CD8-positive, alpha-beta memory T cell (primary cell): ENCODE data around the gene XKR3. TPM values are rescaled to one million over a fixed set of nuclear protein-coding genes. Genes with fewer than 3 reads are reported as not detected.
A peak's percentile ranks its signal among the peaks of the same experiment; 100 is the strongest.
"Not testable (repeated sequence)": the region's sequence is repeated elsewhere in the genome, so short reads cannot be mapped to it uniquely, and the experiment has no call there.

ENCODE experiments used
- CTCF ChIA-PET: fragments of 350-600 bp; sonication (Branson Sonifier 250); formaldehyde crosslinking; loops from one replicate; lab custom pipeline; 2021; ENCODE audit warnings: antibody characterized with exemption; lab: Charles Lee
- POLR2A ChIA-PET: fragments of 350-600 bp; sonication (Branson Sonifier 250); formaldehyde crosslinking; loops from one replicate; lab custom pipeline; 2021; ENCODE audit warnings: antibody characterized with exemption; lab: Charles Lee
- DNase-seq, 5 donors: peaks; one replicate each; pipeline versions ENCODE4 v3.0.0 to v3.0.0-alpha.2; 2020 to 2022; ENCODE audit warnings: mixed read lengths in 1 of 5
- H3K27ac ChIP-seq: one replicate; pipeline ENCODE4 v1.7.0; 2013; ENCODE audit warnings: low read depth, mild to moderate bottlenecking, low read length, moderate library complexity
- H3K27me3 ChIP-seq: 2 replicates; pipeline ENCODE4 v1.7.0; 2013; ENCODE audit warnings: low read length, mild to moderate bottlenecking; ENCODE audit not compliant: insufficient read depth, poor library complexity, severe bottlenecking
- H3K36me3 ChIP-seq: 2 replicates; pipeline ENCODE4 v1.7.0; 2013; ENCODE audit warnings: mild to moderate bottlenecking, low read length, moderate library complexity; ENCODE audit not compliant: insufficient read depth
- H3K4me1 ChIP-seq: 2 replicates; pipeline ENCODE4 v1.7.0; 2013; ENCODE audit warnings: mild to moderate bottlenecking, low read length, moderate library complexity; ENCODE audit not compliant: insufficient read depth
- H3K4me3 ChIP-seq: 2 replicates; pipeline ENCODE4 v1.7.0; 2013; ENCODE audit warnings: mild to moderate bottlenecking, low read length
- H3K9me3 ChIP-seq: 2 replicates; pipeline ENCODE4 v1.7.0; 2013; ENCODE audit warnings: mild to moderate bottlenecking, low read length
- H3K27ac Mint-ChIP-seq, 8 donors: one replicate each; pipeline ENCODE4 v1.8.0; 2020 to 2021; ENCODE audit warnings: mixed read lengths in 8 of 8, mild to moderate bottlenecking in 6 of 8, inconsistent platforms in 3 of 8, moderate library complexity in 3 of 8
- H3K27me3 Mint-ChIP-seq, 2 donors: one replicate each; pipeline ENCODE4 v1.8.0; 2020 to 2021; ENCODE audit warnings: mixed read lengths in 2 of 2, mild to moderate bottlenecking in 1 of 2, moderate library complexity in 1 of 2
- H3K36me3 Mint-ChIP-seq, 3 donors: one replicate each; pipeline ENCODE4 v1.8.0; 2020 to 2021; ENCODE audit warnings: mixed read lengths in 3 of 3, inconsistent platforms in 1 of 3, mild to moderate bottlenecking in 1 of 3
- H3K4me1 Mint-ChIP-seq, 3 donors: one replicate each; pipeline ENCODE4 v1.8.0; 2020 to 2021; ENCODE audit warnings: mixed read lengths in 3 of 3, inconsistent platforms in 1 of 3, mild to moderate bottlenecking in 1 of 3
- H3K4me3 Mint-ChIP-seq, 7 donors: one replicate each; pipeline ENCODE4 v1.8.0; 2020 to 2021; ENCODE audit warnings: mixed read lengths in 7 of 7, mild to moderate bottlenecking in 6 of 7, moderate library complexity in 4 of 7, inconsistent platforms in 2 of 7
- H3K9me3 Mint-ChIP-seq, 5 donors: one replicate each; pipeline ENCODE4 v1.8.0; 2020 to 2022; ENCODE audit warnings: mixed read lengths in 5 of 5, mild to moderate bottlenecking in 3 of 5, moderate library complexity in 2 of 5, inconsistent platforms in 1 of 5
- polyA plus RNA-seq: library from polyadenylated mRNA; unstranded; fragments of 300-500 nt; fragmentation: Illumina TruSeq; gene quantifications from one replicate; pipeline ENCODE4 v1.2.3, GENCODE V29; 2021
- total RNA-seq, 2 experiments: library from RNA; stranded (reverse); gene quantifications; one replicate each; pipeline ENCODE4 v1.2.3, GENCODE V29; 2021

The XKR3 gene
- not detected for total RNA-seq
- polyA plus RNA-seq: not detected

DNA sequence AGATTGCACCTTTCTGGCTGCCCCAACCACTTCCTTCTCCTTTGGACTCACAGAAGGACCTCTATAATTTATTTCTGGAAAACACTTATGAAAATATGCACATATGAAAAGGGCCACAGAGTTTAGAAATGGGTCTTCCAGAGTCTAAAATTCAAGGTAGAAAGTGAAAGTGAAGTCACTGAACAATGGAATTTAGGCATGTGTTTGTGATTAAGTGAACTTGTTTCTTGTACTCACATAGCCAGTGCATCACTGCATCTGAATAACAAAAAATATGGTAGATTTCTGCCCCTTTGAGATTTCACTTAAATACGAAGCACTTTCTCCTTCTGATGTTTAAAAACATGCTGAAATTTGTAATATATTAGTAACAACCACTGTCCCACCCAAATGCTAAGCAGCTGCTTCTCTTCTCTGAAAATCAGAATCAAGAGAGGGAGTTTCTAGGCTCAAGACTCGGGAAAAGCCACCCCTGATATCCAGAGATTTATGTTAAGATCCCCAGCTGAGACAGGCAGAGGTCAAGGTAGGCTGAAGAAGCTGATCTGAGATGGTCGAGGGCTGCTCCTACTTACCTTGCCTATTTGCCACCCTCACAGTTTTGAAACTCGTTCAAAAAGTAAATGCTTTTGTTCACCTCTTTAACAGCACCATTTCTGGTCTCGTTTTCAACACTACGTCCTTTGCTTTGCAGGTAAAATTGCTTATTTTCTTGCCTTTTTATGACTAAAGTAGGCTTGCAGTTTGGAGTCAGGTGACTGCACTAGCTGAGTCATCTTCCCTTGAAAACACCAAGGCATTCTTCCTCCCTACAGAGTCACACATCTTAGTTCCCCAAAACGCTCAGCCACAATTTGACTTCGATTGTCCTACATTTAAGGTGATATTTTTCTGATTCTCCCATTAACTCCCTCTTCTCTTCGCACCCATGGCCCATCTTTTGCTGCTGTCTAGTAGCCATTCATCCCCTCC is at the start of gene XKR3:
Gene XKR3 (minus strand): TSS at position 696 of the 972 bp plus-strand sequence. CDS start 17,338 bp downstream, outside the sequence.
- no peaks in the 10 kb centered on the region for H3K27me3 ChIP-seq
- ChIA-PET POLR2A (no interaction called here), CTCF (no interaction called here)
- no peak within 1 kb of the TSS for H3K27ac ChIP-seq
- Mint-ChIP-seq H3K4me3 (peak within 1 kb of the TSS in 6 of 7 donors; percentile 38 to 79 (median 64)), H3K36me3 (no peaks in the 10 kb centered on the region), H3K27ac (peak within 1 kb of the TSS in 4 of 8 donors; percentile 17 to 81 (median 50)), H3K9me3 (peaks cover 0 to 4% (median 0%) of the 10 kb centered on the region in 5 donors), H3K4me1 (peaks cover 16 to 21% (median 19%) of the 10 kb centered on the region in 3 donors), H3K27me3 (no peaks in the 10 kb centered on the region)
- no peak for DNase-seq
- H3K36me3 ChIP-seq: no peaks in the 10 kb centered on the region
- no peaks in the 10 kb centered on the region for H3K4me1 ChIP-seq
- H3K4me3 ChIP-seq: peak within 1 kb of the TSS; percentile 3
- no peaks in the 10 kb centered on the region for H3K9me3 ChIP-seq

DNA sequence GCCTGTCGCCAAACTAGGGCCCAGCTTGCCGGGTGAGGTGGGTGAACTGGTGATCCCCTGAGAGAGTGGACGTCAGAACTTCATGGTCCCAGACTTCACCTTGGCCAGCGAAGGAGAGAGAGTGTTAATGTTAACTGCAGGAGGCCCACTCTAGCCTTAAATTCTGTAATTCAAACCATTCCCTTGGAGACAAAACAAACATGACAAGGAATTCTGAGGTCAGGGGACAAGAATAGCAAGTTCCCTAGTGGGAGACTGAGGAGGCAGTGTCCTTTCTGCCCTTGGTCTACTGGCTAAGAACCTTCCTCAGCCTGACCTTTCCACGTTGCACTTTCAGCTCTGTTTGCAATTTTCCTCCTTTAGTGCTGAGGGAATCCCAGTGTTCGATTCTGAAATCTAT is 44.4 kb upstream of the XKR3 start:
- H3K27ac ChIP-seq, DNase-seq, H3K4me3 Mint-ChIP-seq, H3K9me3 ChIP-seq, H3K27me3 Mint-ChIP-seq, H3K9me3 Mint-ChIP-seq, H3K36me3 Mint-ChIP-seq, H3K4me1 Mint-ChIP-seq, H3K27ac Mint-ChIP-seq, H3K4me1 ChIP-seq, H3K4me3 ChIP-seq, H3K27me3 ChIP-seq, H3K36me3 ChIP-seq, POLR2A ChIA-PET, CTCF ChIA-PET: not testable (repeated sequence)

DNA sequence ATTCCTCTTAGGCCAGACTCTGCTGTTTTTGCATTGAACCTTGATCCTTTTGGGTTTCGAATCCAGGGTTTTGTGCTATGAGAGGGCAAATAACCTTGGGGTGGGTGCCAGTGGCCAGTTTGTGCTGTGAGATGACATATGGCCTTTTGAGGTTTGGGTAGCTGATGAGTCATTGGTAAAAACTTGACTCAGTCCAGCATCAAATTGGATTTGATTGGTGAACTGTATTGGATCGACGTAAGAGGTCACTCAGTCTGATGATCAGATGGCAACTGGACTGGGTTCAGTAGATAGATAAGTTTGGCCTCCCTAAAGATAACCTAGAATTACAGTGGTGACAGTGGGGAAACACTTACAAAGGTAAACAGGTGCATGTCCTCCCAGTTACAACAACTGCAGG is 41.0 kb upstream of the XKR3 start:
- Histone ChIP-seq H3K36me3 (no peaks in the 10 kb centered on the region), H3K4me1 (no peaks in the 10 kb centered on the region), H3K9me3 (no peaks in the 10 kb centered on the region), H3K4me3 (no peak overlapping the region), H3K27me3 (no peaks in the 10 kb centered on the region), H3K27ac (no peak overlapping the region)
- Mint-ChIP-seq H3K27ac (no peak overlapping the region), H3K27me3 (peaks cover 0 to 5% of the 10 kb centered on the region in 2 donors), H3K36me3 (no peaks in the 10 kb centered on the region), H3K9me3 (no peaks in the 10 kb centered on the region), H3K4me3 (no peak overlapping the region), H3K4me1 (no peaks in the 10 kb centered on the region)
- ChIA-PET POLR2A (no interaction called here), CTCF (no interaction called here)
- no peak for DNase-seq

DNA sequence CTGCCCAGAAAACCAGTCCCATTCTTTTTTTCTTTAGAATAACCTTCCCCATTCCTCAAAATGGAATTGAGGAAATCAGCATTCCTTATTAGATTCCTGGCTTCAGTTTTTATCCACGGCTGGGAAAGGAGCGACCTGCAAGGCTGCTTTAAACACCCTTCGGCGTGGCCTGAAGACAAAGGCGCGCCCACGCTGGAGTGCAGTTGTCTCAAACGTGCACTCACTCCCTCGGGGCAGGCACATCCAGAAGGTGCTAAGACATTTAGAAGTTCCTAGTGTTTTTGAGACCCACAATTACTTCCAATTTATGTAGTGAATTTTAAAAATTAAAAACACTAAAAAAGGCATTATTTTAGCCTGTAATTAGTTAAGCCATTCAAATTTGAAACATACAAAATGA is 31.6 kb upstream of the XKR3 start:
- CTCF ChIA-PET, H3K27ac ChIP-seq, H3K9me3 Mint-ChIP-seq, H3K36me3 ChIP-seq, H3K36me3 Mint-ChIP-seq, H3K4me1 Mint-ChIP-seq, H3K9me3 ChIP-seq, H3K27me3 ChIP-seq, H3K27me3 Mint-ChIP-seq, H3K4me1 ChIP-seq, H3K27ac Mint-ChIP-seq, H3K4me3 ChIP-seq, DNase-seq, H3K4me3 Mint-ChIP-seq, POLR2A ChIA-PET: not testable (repeated sequence)

DNA sequence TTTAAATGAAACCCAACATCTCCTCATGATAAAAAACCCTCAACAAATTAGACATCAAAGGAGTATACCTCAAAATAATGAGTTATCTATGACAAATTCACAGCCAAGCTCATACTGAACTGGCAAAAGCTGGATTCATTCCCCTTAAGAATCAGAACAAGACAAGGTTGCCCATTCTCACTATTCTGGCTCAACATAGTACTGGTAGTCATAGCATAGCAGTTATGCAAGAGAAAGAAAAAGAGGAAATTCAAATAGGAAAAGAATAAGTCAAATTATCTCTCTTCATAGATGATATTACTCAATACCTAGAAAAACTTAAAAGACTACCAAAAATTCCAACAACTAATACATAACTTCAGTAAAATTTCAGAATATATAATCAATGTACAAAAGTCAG is 29.4 kb upstream of the XKR3 start:
- no peak overlapping the region for H3K4me3 ChIP-seq
- H3K36me3 ChIP-seq: no peaks in the 10 kb centered on the region
- POLR2A ChIA-PET: no interaction called here
- no peaks in the 10 kb centered on the region for H3K4me1 ChIP-seq
- Mint-ChIP-seq H3K9me3 (peaks cover 0 to 2% (median 0%) of the 10 kb centered on the region in 5 donors), H3K27me3 (peaks cover 2 to 11% of the 10 kb centered on the region in 2 donors), H3K36me3 (no peaks in the 10 kb centered on the region), H3K4me3 (no peak overlapping the region), H3K4me1 (no peaks in the 10 kb centered on the region), H3K27ac (no peak overlapping the region)
- no peaks in the 10 kb centered on the region for H3K9me3 ChIP-seq
- H3K27ac ChIP-seq: no peak overlapping the region
- H3K27me3 ChIP-seq: no peaks in the 10 kb centered on the region
- DNase-seq: no peak
- CTCF ChIA-PET: no interaction called here

DNA sequence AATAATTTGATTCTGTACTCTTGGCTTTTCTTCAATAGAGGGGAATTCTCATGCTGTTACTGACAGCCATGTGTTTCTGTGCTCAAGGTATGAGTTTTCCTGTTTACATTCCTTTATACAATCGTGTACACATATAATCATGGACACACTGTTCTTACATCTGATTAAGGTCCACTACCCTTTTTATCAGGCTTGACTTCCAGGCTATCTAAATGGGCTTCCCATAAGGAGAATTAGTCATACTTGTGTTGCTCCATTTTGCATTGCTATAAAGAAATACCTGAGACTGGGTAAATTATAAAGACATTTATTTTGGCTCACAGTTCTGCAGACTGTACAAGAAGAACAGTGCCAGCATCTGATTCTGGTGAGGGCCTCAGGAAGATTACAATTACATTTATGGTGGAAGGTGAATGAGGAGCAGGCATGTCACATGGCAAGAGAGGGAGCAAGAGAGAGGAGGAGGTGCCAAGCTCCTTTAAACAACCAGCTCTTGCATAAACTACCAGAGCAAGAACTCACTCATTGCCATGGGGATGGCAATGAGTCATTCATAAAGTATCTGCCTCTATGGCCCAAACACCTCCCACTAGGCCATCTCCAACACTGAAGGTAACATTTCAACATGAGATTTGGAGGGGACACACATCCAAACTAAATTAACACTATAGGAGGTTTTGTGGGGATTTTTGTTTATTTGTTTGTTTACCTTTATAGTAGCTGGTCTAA is 26.2 kb upstream of the XKR3 start:
- H3K9me3 Mint-ChIP-seq, H3K27ac Mint-ChIP-seq, DNase-seq, H3K4me3 Mint-ChIP-seq, H3K27me3 ChIP-seq, H3K36me3 Mint-ChIP-seq, H3K4me1 Mint-ChIP-seq, H3K4me1 ChIP-seq, H3K4me3 ChIP-seq, CTCF ChIA-PET, H3K36me3 ChIP-seq, H3K9me3 ChIP-seq, POLR2A ChIA-PET, H3K27ac ChIP-seq: not testable (repeated sequence)
- peaks cover 2 to 11% of the 10 kb centered on the region in 2 donors for H3K27me3 Mint-ChIP-seq

DNA sequence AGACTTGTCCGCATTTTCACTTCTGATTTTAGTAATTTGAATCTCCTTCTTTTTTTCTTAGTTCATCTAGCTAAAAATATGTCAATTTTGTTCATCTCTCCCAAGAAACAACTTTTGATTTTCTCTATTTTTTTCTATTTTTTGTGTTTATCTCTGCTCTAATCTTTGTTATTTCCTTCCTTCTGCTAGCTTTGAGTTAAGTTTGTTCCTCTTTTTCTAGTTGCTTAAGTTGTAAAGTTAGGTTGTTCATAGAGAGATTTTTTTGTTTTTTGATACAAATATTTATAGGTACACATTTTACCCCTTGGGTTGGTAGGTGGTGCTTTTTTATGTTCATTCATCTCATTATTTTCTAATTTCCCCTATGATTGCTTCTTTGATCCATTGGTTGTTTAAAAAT is 22.1 kb upstream of the XKR3 start:
- H3K4me3 Mint-ChIP-seq: no peak overlapping the region
- H3K9me3 Mint-ChIP-seq: peaks cover 0 to 6% (median 3%) of the 10 kb centered on the region in 5 donors
- POLR2A ChIA-PET: no interaction called here
- H3K4me1 ChIP-seq: no peaks in the 10 kb centered on the region
- H3K27ac ChIP-seq: no peak overlapping the region
- no peaks in the 10 kb centered on the region for H3K36me3 Mint-ChIP-seq
- no peaks in the 10 kb centered on the region for H3K4me1 Mint-ChIP-seq
- no peaks in the 10 kb centered on the region for H3K9me3 ChIP-seq
- H3K27me3 ChIP-seq: no peaks in the 10 kb centered on the region
- H3K27ac Mint-ChIP-seq: no peak overlapping the region
- H3K4me3 ChIP-seq: no peak overlapping the region
- no peaks in the 10 kb centered on the region for H3K36me3 ChIP-seq
- DNase-seq: no peak
- peaks cover 6 to 11% of the 10 kb centered on the region in 2 donors for H3K27me3 Mint-ChIP-seq
- CTCF ChIA-PET: no interaction called here

DNA sequence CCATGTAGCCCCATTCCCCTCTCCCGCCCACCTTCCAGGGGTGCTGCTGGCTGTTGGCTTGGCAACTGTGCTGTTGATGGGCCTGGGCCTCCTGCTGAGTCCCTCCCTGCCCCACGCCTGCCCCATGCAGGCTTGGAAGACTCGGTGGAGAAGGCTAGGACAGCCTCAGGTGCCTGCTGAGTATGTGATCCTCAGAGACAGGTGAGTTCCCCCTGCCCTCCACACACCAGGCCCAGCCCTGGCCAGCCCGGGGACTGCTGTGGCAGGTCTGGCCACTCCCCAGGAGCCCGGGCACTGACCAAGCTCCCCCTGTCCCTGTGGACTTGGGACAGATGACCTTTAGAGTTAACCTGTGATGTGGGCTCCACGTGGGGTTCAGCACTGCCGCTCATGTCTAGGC is 20.7 kb upstream of the XKR3 start:
- H3K27ac Mint-ChIP-seq: no peak overlapping the region
- CTCF ChIA-PET: no interaction called here
- H3K27me3 Mint-ChIP-seq: peaks cover 6% of the 10 kb centered on the region in 2 donors
- no peaks in the 10 kb centered on the region for H3K9me3 ChIP-seq
- DNase-seq: no peak
- no peaks in the 10 kb centered on the region for H3K36me3 Mint-ChIP-seq
- peaks cover 0 to 6% (median 3%) of the 10 kb centered on the region in 5 donors for H3K9me3 Mint-ChIP-seq
- no peak overlapping the region for H3K4me3 Mint-ChIP-seq
- H3K4me1 ChIP-seq: no peaks in the 10 kb centered on the region
- H3K4me1 Mint-ChIP-seq: no peaks in the 10 kb centered on the region
- no peak overlapping the region for H3K27ac ChIP-seq
- H3K27me3 ChIP-seq: no peaks in the 10 kb centered on the region
- no peaks in the 10 kb centered on the region for H3K36me3 ChIP-seq
- POLR2A ChIA-PET: no interaction called here
- H3K4me3 ChIP-seq: no peak overlapping the region
